WTC11 (cell line): ENCODE results near the gene ACOXL. TPM values are rescaled to one million over a fixed set of nuclear protein-coding genes. Genes with fewer than 3 reads are reported as not detected.

Source experiments
- ATAC-seq: fragments of 200-7000 bp; cut with Tn5 transposase; 2 replicates; pipeline ENCODE4 v1.10.0; 2021; ENCODE audit warnings: mild to moderate bottlenecking, moderate library complexity
- CTCF ChIA-PET: fragments of 300-600 bp; sonication (Branson Sonifier 250); formaldehyde crosslinking; loops from one replicate; lab custom pipeline; 2021; ENCODE audit warnings: antibody characterized with exemption; lab: Charles Lee
- POLR2A ChIA-PET: fragments of 350-600 bp; sonication (Branson Sonifier 250); formaldehyde crosslinking; loops from one replicate; lab custom pipeline; 2021; ENCODE audit warnings: antibody characterized with exemption; lab: Charles Lee
- DNase-seq: peaks from one replicate; pipeline ENCODE4 v3.0.0; 2021; ENCODE audit warnings: low spot score
- H3K27ac Mint-ChIP-seq: 2 replicates; pipeline ENCODE4 v1.8.0; 2021; ENCODE audit warnings: mixed read lengths
- H3K27me3 Mint-ChIP-seq: 2 replicates; pipeline ENCODE4 v1.8.0; 2021; ENCODE audit warnings: low read depth, mild to moderate bottlenecking, moderate library complexity, mixed read lengths
- H3K36me3 Mint-ChIP-seq: 2 replicates; pipeline ENCODE4 v1.8.0; 2021; ENCODE audit warnings: mixed read lengths
- H3K4me1 Mint-ChIP-seq: 2 replicates; pipeline ENCODE4 v1.8.0; 2022; ENCODE audit warnings: mixed read lengths
- H3K4me3 Mint-ChIP-seq: 2 replicates; pipeline ENCODE4 v1.8.0; 2021; ENCODE audit warnings: mild to moderate bottlenecking, moderate library complexity, mixed read lengths
- H3K9me3 Mint-ChIP-seq: 2 replicates; pipeline ENCODE4 v1.8.0; 2021; ENCODE audit warnings: mixed read lengths
- EMX1 ChIP-seq: fragments of 250-450 bp; sonication (Bioruptor Pico); IDR thresholded peaks from 2 replicates; pipeline ENCODE4 v1.8.0; 2021; ENCODE audit warnings: mild to moderate bottlenecking
- FOXK1 ChIP-seq: sonication (generic); formaldehyde crosslinking; IDR thresholded peaks from 2 replicates; pipeline ENCODE4 v1.8.0; 2022; ENCODE audit warnings: mild to moderate bottlenecking, moderate library complexity, missing genetic modification reagents
- JAZF1 ChIP-seq: fragments of 250-450 bp; sonication (Bioruptor Pico); IDR thresholded peaks from 2 replicates; pipeline ENCODE4 v1.9.0; 2021; ENCODE audit warnings: moderate library complexity, mild to moderate bottlenecking, inconsistent platforms
- NFE2L1 ChIP-seq: sonication (generic); formaldehyde crosslinking; IDR thresholded peaks from 2 replicates; pipeline ENCODE4 v1.8.1; 2023; ENCODE audit warnings: missing genetic modification reagents
- NFYB ChIP-seq: sonication (generic); formaldehyde crosslinking; conservative IDR thresholded peaks from 2 replicates; pipeline ENCODE4 v1.8.0; 2022; ENCODE audit warnings: low read depth, missing genetic modification reagents
- SMAD3 ChIP-seq: sonication (generic); formaldehyde crosslinking; IDR thresholded peaks from 2 replicates; pipeline ENCODE4 v1.8.0; 2022; ENCODE audit warnings: missing genetic modification reagents, mild to moderate bottlenecking, borderline replicate concordance
- STAT6 ChIP-seq: sonication (generic); formaldehyde crosslinking; conservative IDR thresholded peaks from 2 replicates; pipeline ENCODE4 v1.8.1; 2023; ENCODE audit warnings: mild to moderate bottlenecking, low read depth, missing genetic modification reagents, moderate library complexity
- ZNF317 ChIP-seq: sonication (generic); formaldehyde crosslinking; IDR thresholded peaks from 2 replicates; pipeline ENCODE4 v1.8.1; 2023; ENCODE audit warnings: low read depth, mild to moderate bottlenecking, moderate library complexity, missing genetic modification reagents, borderline replicate concordance
- total RNA-seq: library from RNA; stranded (reverse); gene quantifications from 3 replicates; pipeline ENCODE4 v1.2.3, GENCODE V29; 2021
- TF ChIP-seq, protein P1 (sequence below): fragments of 250-450 bp; sonication (Bioruptor Pico); IDR thresholded peaks from 2 replicates; pipeline ENCODE4 v1.9.0; 2021; ENCODE audit warnings: mild to moderate bottlenecking, borderline replicate concordance
- TF ChIP-seq, protein P2 (sequence below): sonication (generic); formaldehyde crosslinking; IDR thresholded peaks from 2 replicates; pipeline ENCODE4 v1.8.0; 2023; ENCODE audit warnings: mild to moderate bottlenecking, missing genetic modification reagents

The ACOXL gene
- total RNA-seq, 1 experiment from 2014 or later: 14.9 TPM

DNA sequence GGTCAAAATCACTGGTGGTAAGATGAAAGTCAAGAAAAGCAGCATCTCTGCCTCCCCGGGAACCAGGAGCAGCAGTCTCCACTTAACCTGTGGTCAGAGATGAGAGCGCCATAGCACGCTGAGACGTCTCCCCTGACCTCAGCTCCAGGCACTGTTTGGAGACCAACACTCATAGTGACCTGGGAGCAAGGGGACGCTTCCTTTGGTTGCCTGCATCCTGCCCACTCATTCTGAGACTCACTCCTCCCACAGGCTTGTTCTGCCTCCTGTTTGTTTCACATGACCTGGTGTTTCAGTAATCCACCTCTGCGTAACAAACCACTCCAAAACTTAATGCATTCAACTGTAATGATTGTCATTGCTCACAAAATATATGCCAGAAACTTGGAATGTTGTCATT is 139.3 kb downstream of the ACOXL start (continued):
- TF ChIP-seq STAT6 (CRISPR knock-in tag): no peak
- TF ChIP-seq, protein P1, sequence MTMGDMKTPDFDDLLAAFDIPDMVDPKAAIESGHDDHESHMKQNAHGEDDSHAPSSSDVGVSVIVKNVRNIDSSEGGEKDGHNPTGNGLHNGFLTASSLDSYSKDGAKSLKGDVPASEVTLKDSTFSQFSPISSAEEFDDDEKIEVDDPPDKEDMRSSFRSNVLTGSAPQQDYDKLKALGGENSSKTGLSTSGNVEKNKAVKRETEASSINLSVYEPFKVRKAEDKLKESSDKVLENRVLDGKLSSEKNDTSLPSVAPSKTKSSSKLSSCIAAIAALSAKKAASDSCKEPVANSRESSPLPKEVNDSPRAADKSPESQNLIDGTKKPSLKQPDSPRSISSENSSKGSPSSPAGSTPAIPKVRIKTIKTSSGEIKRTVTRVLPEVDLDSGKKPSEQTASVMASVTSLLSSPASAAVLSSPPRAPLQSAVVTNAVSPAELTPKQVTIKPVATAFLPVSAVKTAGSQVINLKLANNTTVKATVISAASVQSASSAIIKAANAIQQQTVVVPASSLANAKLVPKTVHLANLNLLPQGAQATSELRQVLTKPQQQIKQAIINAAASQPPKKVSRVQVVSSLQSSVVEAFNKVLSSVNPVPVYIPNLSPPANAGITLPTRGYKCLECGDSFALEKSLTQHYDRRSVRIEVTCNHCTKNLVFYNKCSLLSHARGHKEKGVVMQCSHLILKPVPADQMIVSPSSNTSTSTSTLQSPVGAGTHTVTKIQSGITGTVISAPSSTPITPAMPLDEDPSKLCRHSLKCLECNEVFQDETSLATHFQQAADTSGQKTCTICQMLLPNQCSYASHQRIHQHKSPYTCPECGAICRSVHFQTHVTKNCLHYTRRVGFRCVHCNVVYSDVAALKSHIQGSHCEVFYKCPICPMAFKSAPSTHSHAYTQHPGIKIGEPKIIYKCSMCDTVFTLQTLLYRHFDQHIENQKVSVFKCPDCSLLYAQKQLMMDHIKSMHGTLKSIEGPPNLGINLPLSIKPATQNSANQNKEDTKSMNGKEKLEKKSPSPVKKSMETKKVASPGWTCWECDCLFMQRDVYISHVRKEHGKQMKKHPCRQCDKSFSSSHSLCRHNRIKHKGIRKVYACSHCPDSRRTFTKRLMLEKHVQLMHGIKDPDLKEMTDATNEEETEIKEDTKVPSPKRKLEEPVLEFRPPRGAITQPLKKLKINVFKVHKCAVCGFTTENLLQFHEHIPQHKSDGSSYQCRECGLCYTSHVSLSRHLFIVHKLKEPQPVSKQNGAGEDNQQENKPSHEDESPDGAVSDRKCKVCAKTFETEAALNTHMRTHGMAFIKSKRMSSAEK (CRISPR knock-in tag): no peak

DNA sequence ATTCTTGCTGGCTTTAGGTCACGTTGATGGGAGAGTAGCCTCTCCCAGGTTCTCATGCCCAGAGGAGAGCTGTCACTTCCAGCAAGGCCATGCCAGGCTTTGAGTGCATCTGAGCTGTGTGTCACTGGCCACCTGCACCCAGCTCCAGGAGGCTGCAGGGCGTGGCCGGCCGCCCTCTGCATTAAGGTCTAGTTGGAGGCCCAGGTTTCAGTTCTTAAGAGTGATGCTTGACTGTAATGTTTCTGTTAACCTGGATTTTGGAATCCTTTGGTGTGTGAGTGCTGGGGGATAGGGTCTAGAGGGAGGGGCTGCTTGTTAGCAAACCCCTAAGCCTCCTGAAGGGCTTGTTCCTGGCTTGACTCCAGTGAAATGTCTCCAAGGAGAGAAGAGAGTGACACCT is 140.1 kb downstream of the ACOXL start:
- DNase-seq: no peak
- Mint-ChIP-seq H3K4me1 (peaks cover 35% of the 10 kb centered on the region), H3K4me3 (no peak overlapping the region), H3K9me3 (no peaks in the 10 kb centered on the region), H3K27me3 (no peaks in the 10 kb centered on the region), H3K36me3 (no peaks in the 10 kb centered on the region), H3K27ac (no peak overlapping the region)
- CTCF ChIA-PET: no interaction called here
- ATAC-seq: no peak
- TF ChIP-seq JAZF1 (CRISPR knock-in tag) (no peak), ZNF317 (no peak)
- POLR2A ChIA-PET: no interaction called here

- POLR2A ChIA-PET: no interaction called here
- Mint-ChIP-seq H3K9me3 (no peaks in the 10 kb centered on the region), H3K27me3 (no peaks in the 10 kb centered on the region), H3K4me1 (peaks cover 35% of the 10 kb centered on the region), H3K27ac (no peak overlapping the region), H3K36me3 (0 out of 2 replicates have a peak, but pooled peaks cover 2% of the 10 kb centered on the region), H3K4me3 (no peak overlapping the region)
- no peak for DNase-seq
- TF ChIP-seq, protein P2, sequence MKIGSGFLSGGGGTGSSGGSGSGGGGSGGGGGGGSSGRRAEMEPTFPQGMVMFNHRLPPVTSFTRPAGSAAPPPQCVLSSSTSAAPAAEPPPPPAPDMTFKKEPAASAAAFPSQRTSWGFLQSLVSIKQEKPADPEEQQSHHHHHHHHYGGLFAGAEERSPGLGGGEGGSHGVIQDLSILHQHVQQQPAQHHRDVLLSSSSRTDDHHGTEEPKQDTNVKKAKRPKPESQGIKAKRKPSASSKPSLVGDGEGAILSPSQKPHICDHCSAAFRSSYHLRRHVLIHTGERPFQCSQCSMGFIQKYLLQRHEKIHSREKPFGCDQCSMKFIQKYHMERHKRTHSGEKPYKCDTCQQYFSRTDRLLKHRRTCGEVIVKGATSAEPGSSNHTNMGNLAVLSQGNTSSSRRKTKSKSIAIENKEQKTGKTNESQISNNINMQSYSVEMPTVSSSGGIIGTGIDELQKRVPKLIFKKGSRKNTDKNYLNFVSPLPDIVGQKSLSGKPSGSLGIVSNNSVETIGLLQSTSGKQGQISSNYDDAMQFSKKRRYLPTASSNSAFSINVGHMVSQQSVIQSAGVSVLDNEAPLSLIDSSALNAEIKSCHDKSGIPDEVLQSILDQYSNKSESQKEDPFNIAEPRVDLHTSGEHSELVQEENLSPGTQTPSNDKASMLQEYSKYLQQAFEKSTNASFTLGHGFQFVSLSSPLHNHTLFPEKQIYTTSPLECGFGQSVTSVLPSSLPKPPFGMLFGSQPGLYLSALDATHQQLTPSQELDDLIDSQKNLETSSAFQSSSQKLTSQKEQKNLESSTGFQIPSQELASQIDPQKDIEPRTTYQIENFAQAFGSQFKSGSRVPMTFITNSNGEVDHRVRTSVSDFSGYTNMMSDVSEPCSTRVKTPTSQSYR (CRISPR knock-in tag): peak; percentile 75; the same call in 1 of the 2 replicates
- TF ChIP-seq SMAD3 (CRISPR knock-in tag): no peak
- TF ChIP-seq NFYB (CRISPR knock-in tag): no peak
- TF ChIP-seq EMX1 (CRISPR knock-in tag): no peak
- ATAC-seq: peak; percentile 49
- CTCF ChIA-PET: no interaction called here
These were observed 140.7 kb downstream of the ACOXL start for GRCh38 chr2:110873056-110873502.

DNA sequence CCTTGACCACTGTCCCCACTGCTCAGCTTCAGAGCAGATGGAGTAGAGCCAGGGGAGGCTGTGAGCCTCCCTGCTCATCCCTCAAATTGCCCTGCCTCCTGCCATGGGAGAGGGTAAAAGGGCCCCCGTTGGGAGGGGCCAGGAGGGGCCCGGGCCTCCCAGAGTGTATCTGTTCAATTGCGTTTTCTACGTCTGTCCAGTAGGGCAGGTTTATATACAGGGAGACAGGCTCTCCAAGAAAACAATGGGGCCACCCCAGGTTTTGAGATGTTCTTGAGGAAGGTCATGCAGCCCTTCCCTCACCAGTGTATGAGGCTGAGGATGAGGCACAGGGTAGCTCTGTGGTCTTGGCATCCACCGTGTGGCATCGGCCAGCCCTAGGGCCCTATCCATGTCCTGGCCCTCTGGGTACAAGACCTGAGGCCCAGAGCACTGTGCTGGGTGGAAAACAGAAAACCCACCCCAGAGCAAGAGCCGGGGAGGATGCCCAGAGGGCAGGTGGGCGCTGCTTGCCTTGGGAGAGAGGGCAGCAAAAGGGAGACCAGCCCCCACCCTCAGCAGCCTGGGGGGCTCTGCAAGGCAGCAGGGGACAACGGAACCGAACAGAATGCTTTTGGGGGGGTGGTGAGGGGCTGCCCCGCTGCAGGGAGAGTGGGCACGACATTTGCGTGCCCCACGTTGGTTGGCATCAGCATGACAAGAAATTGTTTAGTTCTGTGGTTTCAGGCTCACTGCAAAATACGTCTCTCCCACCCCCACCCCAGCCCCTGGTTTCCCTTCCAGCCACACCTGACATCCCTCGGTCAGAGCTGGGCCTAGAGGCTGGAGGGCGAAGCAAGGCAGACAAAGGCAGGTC is 141.5 kb downstream of the ACOXL start:
- Mint-ChIP-seq H3K27me3 (no peaks in the 10 kb centered on the region), H3K4me1 (peaks cover 35% of the 10 kb centered on the region), H3K27ac (no peak overlapping the region), H3K4me3 (no peak overlapping the region), H3K9me3 (no peaks in the 10 kb centered on the region), H3K36me3 (0 out of 2 replicates have a peak, but pooled peaks cover 4% of the 10 kb centered on the region)
- ChIA-PET CTCF (no interaction called here), POLR2A (no interaction called here)
- TF ChIP-seq NFE2L1 (CRISPR knock-in tag) (no peak), STAT6 (CRISPR knock-in tag) (no peak), FOXK1 (CRISPR knock-in tag) (no peak)
- ATAC-seq (0 out of 2 replicates have a peak, but pooled peaks have one; percentile 6), DNase-seq (no peak)
